Vagina (tissue), 2 donors: ENCODE results near the gene ABCD3. TPM values are rescaled to one million over a fixed set of nuclear protein-coding genes. Genes with fewer than 3 reads are reported as not detected.
A peak's percentile ranks its signal among the peaks of the same experiment; 100 is the strongest.

Source experiments
- DNase-seq, 2 donors: peaks; one replicate each; pipeline ENCODE4 v3.0.0-alpha.2; 2017; ENCODE audit errors: extremely low spot score in 2 of 2
- H3K27ac ChIP-seq: fragments of 200-600 bp; sonication (generic); one replicate; pipeline ENCODE4 v1.5.1; 2019
- H3K27me3 ChIP-seq: fragments of 200-600 bp; sonication (generic); one replicate; pipeline ENCODE4 v1.5.1; 2019
- H3K36me3 ChIP-seq, 2 donors: fragments of 200-600 bp; sonication (generic); one replicate each; pipeline ENCODE4 v1.5.1; 2017 to 2019
- H3K4me1 ChIP-seq: fragments of 200-600 bp; sonication (generic); one replicate; pipeline ENCODE4 v1.5.1; 2019
- H3K4me3 ChIP-seq, 2 donors: fragments of 200-600 bp; sonication (generic); 1 replicate in 1 of 2; 2 replicates in 1 of 2; pipeline ENCODE4 v1.5.1; 2016 to 2019
- H3K9me3 ChIP-seq: fragments of 200-600 bp; sonication (generic); one replicate; pipeline ENCODE4 v1.5.1; 2019
- POLR2A ChIP-seq, 2 donors: fragments of 450-650 bp; IDR thresholded peaks; one replicate each; pipeline ENCODE4 v1.6.1; 2017; ENCODE audit warnings: antibody characterized with exemption in 2 of 2, mild to moderate bottlenecking in 2 of 2, moderate library complexity in 2 of 2
- POLR2AphosphoS5 ChIP-seq, 2 donors: sonication (generic); formaldehyde crosslinking; IDR thresholded peaks; one replicate each; pipeline ENCODE4 v1.9.0; 2017; ENCODE audit warnings: antibody characterized with exemption in 2 of 2, mild to moderate bottlenecking in 2 of 2, low read depth in 1 of 2; ENCODE audit not compliant: insufficient read depth in 1 of 2
- intact Hi-C: fragments of 100-400 bp; cut with DNase I; formaldehyde crosslinking; loops from one replicate; pipeline ENCODE4 v1.15.1; 2023
- total RNA-seq: library from RNA; depleted of rRNA; stranded (reverse); fragments of >200 nt; gene quantifications from one replicate; pipeline ENCODE4 v1.2.3, GENCODE V29; 2016
- TF ChIP-seq, protein P1 (sequence below), 3 experiments: fragments of 450-650 bp in 2 of 3; fragments of 200-600 bp in 1 of 3; sonication (generic) in 1 of 3; IDR thresholded peaks; one replicate each; pipeline ENCODE4 v1.5.1; 2017 to 2019; ENCODE audit warnings: antibody characterized with exemption in 3 of 3, mild to moderate bottlenecking in 2 of 3, moderate library complexity in 2 of 3

The ABCD3 gene
- total RNA-seq, 1 donor from 2014 or later, result 16.2 TPM

DNA sequence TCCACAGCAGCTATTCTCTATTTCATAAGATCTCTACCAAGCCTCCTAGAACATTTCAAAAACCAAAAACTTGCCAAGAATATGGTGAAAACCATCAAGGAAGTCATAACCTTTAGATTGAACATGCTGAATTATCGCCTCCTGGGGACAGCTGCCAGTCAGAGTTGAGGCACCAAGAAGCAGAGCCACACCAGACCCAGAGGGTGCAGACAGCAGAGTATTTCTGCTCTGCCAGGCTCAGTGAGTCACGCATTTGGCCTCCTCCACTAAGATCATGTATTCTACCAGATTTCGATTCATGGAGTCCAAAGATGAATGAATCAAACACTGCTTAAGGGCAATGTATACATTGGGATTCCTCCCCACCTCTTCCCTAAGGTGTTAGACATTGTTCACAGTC lies 121.3 kb downstream of the ABCD3 start:
- intact Hi-C loops, result no loop called here
- peak in 1 of 2 donors; percentile 84 for DNase-seq
- H3K4me3 ChIP-seq, result peak overlapping the region; percentile 70 to 76

DNA sequence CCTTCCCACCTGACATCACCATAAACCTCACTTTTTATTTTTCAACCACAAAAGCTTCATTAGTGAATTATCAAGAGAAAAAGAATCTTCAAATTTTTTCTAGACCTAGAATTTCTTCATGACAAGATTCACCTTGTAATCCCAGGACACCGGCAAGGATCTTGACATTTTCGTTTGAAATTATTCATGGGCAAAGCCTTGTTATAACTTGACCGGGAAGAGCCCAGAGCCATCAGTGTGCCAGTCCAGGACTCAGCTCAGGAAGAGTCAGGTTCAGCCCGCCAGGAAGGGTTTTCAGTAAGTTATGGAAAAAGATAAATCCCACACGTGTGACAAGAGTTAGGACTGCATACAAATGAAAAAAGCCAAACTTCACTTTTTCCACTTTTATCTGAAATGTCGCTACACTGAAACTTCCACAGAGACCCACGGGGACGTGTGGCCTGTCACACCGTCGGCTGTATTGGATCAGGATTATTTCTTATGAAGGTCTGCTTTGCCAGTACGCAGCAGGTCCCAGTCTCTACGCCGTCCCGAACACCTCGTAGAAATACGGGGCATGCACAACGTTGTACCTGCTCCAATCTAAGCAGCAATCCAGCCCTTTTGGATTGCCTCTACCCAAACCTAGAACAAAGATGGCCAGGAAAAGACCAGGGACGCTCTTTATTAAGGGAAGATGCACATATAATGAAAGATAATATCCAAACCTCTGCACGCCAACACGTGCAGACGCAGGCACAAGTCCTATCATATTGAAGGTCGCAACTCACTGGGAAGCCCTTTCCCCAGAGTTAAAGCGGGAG lies 122.5 kb downstream of the ABCD3 start:
- Histone ChIP-seq H3K4me1 (peaks cover 38% of the 10 kb centered on the region), H3K9me3 (no peaks in the 10 kb centered on the region), H3K27ac (peak overlapping the region; percentile 88), H3K4me3 (peak overlapping the region; percentile 70 to 76), H3K36me3 (peaks cover 0 to 12% of the 10 kb centered on the region in 2 donors), H3K27me3 (no peaks in the 10 kb centered on the region)
- DNase-seq, result peak in 1 of 2 donors; percentile 87
- TF ChIP-seq POLR2AphosphoS5 (IDR thresholded peaks at IDR 0.05; ENCODE audit: insufficient read depth in 1 of 2, low read depth in 1 of 2) (no peak), POLR2A (IDR thresholded peaks at IDR 0.05) (no peak)
- TF ChIP-seq, protein P1, sequence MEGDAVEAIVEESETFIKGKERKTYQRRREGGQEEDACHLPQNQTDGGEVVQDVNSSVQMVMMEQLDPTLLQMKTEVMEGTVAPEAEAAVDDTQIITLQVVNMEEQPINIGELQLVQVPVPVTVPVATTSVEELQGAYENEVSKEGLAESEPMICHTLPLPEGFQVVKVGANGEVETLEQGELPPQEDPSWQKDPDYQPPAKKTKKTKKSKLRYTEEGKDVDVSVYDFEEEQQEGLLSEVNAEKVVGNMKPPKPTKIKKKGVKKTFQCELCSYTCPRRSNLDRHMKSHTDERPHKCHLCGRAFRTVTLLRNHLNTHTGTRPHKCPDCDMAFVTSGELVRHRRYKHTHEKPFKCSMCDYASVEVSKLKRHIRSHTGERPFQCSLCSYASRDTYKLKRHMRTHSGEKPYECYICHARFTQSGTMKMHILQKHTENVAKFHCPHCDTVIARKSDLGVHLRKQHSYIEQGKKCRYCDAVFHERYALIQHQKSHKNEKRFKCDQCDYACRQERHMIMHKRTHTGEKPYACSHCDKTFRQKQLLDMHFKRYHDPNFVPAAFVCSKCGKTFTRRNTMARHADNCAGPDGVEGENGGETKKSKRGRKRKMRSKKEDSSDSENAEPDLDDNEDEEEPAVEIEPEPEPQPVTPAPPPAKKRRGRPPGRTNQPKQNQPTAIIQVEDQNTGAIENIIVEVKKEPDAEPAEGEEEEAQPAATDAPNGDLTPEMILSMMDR (IDR thresholded peaks at IDR 0.05), result no peak
- intact Hi-C loops, result loop anchor here (5.0 to 10.0 kb wide), 3 partner anchors 154 to 382 kb away; no protein-coding TSS in a partner anchor

More for the DNA sequence above, 121.3 kb downstream of the ABCD3 start:
- TF ChIP-seq, protein P1 (IDR thresholded peaks at IDR 0.05), result no peak
- Histone ChIP-seq H3K4me1 (peaks cover 26% of the 10 kb centered on the region), H3K27ac (peak overlapping the region; percentile 88), H3K9me3 (no peaks in the 10 kb centered on the region), H3K36me3 (peaks cover 0 to 22% of the 10 kb centered on the region in 2 donors), H3K27me3 (no peaks in the 10 kb centered on the region)

- no peaks in the 10 kb centered on the region for H3K27me3 ChIP-seq
These were observed 123.3 kb downstream of the ABCD3 start, which contains the start of gene F3 for GRCh38 chr1:94541246-94542087. TSS of gene F3 (minus strand) at chr1:94541759. CDS start at chr1:94541636, 123 bp downstream.

DNA sequence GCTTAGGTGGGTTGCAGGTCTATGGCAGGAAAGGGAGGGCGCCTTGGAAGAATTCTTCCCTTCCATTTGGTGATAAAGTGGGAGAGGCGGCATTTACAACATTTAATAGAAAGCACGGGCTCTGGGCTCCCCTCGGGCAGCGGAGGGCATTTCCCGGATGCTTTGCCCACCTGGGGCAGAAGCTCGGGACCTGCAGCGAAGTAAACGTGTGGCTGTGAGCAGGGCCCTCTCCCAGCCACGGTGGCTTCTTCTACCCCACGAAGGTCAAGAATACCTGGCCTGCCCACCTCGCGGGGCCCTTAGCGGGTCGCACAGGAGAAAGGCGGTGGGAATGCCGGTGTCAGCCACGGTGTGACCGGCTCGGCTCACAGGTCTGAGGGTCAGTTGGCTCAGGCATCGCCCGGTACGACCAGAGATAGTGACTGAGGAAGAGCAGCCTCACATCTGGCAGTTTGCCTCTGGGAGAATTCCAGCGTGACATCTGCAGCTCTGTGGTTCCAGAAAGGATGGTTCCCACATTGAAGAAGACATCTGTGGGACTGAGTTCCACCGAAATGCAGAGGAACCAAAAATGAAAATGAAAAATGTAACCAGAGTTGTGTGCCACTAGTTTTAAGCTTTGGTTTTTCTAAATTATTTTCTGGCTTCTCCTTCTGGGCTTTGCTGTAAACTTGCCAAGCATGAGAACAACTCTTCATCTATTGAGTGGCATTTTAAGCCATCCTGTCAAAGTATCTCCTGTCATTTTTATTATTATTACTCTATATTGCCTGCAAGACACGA lies 124.1 kb downstream of the ABCD3 start:
- peak overlapping the region; percentile 70 to 76 for H3K4me3 ChIP-seq
- peak overlapping the region; percentile 88 for H3K27ac ChIP-seq
- H3K9me3 ChIP-seq, result no peaks in the 10 kb centered on the region
- peaks cover 39% of the 10 kb centered on the region for H3K4me1 ChIP-seq
- no peak for TF ChIP-seq POLR2A (IDR thresholded peaks at IDR 0.05)
- TF ChIP-seq POLR2AphosphoS5 (IDR thresholded peaks at IDR 0.05; ENCODE audit: insufficient read depth in 1 of 2, low read depth in 1 of 2), result peak in 1 of 2 donors; percentile 75
- no peaks in the 10 kb centered on the region for H3K27me3 ChIP-seq
- intact Hi-C loops, result loop anchor here (5.0 to 10.0 kb wide), 3 partner anchors 153 to 380 kb away; no protein-coding TSS in a partner anchor
- DNase-seq, result peak in 1 of 2 donors; percentile 90
- H3K36me3 ChIP-seq, result peaks cover 0 to 7% of the 10 kb centered on the region in 2 donors

More at GRCh38 chr1:94541246-94542087, 123.3 kb downstream of the ABCD3 start, which contains the start of gene F3:
- peaks cover 0 to 7% of the 10 kb centered on the region in 2 donors for H3K36me3 ChIP-seq
- DNase-seq, result peak in 1 of 2 donors; percentile 94
- peaks cover 39% of the 10 kb centered on the region for H3K4me1 ChIP-seq
- peak within 1 kb of the TSS; percentile 70 to 76 for H3K4me3 ChIP-seq
- H3K27ac ChIP-seq, result peak within 1 kb of the TSS; percentile 88
- intact Hi-C loops, result loop anchor here (5.0 to 10.0 kb wide), 3 partner anchors 153 to 381 kb away; no protein-coding TSS in a partner anchor
- no peaks in the 10 kb centered on the region for H3K9me3 ChIP-seq
- TF ChIP-seq, protein P1 (IDR thresholded peaks at IDR 0.05), result no peak
- TF ChIP-seq POLR2A (IDR thresholded peaks at IDR 0.05) (peak in 1 of 2 donors; percentile 91), POLR2AphosphoS5 (IDR thresholded peaks at IDR 0.05; ENCODE audit: insufficient read depth in 1 of 2, low read depth in 1 of 2) (peak; percentile 77 to 99)
